K562 (cell line): Measurements from ENCODE around the gene ZNF302. TPM values are rescaled to one million over a fixed set of nuclear protein-coding genes. Genes with fewer than 3 reads are reported as not detected.
"Not testable (repeated sequence)": the region's sequence is repeated elsewhere in the genome, so short reads cannot be mapped to it uniquely, and the experiment has no call there.

Experiments used
- ATAC-seq: fragments of 200-7000 bp; cut with Tn5 transposase; 3 replicates; pipeline ENCODE4 v1.9.1; 2020; ENCODE audit warnings: moderate library complexity
- BruUV-seq: library from RNA; stranded (reverse); fragments of 400-500 nt; replicated peaks from 2 replicates; lab custom pipeline; 2021; lab: Mats Ljungman, UMichigan
- CTCF ChIA-PET: fragments of 300-600 bp; formaldehyde crosslinking; extraction: SDS; loops from one replicate; lab custom pipeline; 2021; ENCODE audit warnings: low intra/inter-chr PET ratio; lab: Yijun Ruan, JAX
- POLR2A ChIA-PET: fragments of 300-600, 350-650 bp; sonication (Branson Sonifier 250); formaldehyde crosslinking; extraction: SDS; loops from one replicate; lab custom pipeline; 2021; ENCODE audit warnings: antibody characterized with exemption, inconsistent platforms; lab: Yijun Ruan, JAX
- DNase-seq, 4 experiments: peaks; one replicate each; pipeline versions ENCODE4 v3.0.0 to v3.0.0-alpha.2; 2011 to 2018; ENCODE audit warnings: low spot score in 3 of 4, mixed read lengths in 3 of 4; ENCODE audit errors: extremely low read depth in 1 of 4
- FAIRE-seq: peaks from 2 replicates; lab custom pipeline; 2011; peaks lifted over from hg19 to GRCh38; lab: Jason Lieb, UNC
- H2AFZ ChIP-seq: 2 replicates; pipeline ENCODE4 v1.6.0; 2011; ENCODE audit warnings: low read depth, low read length, control low read depth, inconsistent platforms
- H3K27ac ChIP-seq: fragments of 200-600 bp; 3 replicates; pipeline ENCODE4 v1.8.0; 2011; ENCODE audit warnings: low read depth, mild to moderate bottlenecking, control low read depth, inconsistent platforms, low read length, moderate library complexity, mixed read lengths; ENCODE audit errors: extremely low read depth
- H3K27me3 ChIP-seq, 2 experiments: fragments of 300-600 bp in 1 of 2; 2 replicates in 1 of 2; 3 replicates in 1 of 2; pipeline versions ENCODE4 v1.6.0 to v1.8.0; 2011; ENCODE audit warnings: inconsistent platforms in 2 of 2, low read length in 2 of 2, mild to moderate bottlenecking in 1 of 2, mixed read lengths in 1 of 2, moderate library complexity in 1 of 2; ENCODE audit not compliant: control insufficient read depth in 2 of 2, insufficient read depth in 2 of 2
- H3K36me3 ChIP-seq: fragments of 300-600 bp; 3 replicates; pipeline ENCODE4 v1.8.0; 2011; ENCODE audit warnings: mild to moderate bottlenecking, low read length, inconsistent platforms; ENCODE audit not compliant: control insufficient read depth, insufficient read depth
- H3K4me1 ChIP-seq, 2 experiments: fragments of 200-600 bp in 1 of 2; replicated peaks in 1 of 2; 2 replicates in 1 of 2; 3 replicates in 1 of 2; pipeline versions ENCODE4 v1.5.1 to v1.8.0; 2011; ENCODE audit warnings: inconsistent platforms in 2 of 2, low read length in 2 of 2, mild to moderate bottlenecking in 1 of 2, mixed read lengths in 1 of 2, moderate library complexity in 1 of 2; ENCODE audit not compliant: control insufficient read depth in 2 of 2, insufficient read depth in 2 of 2
- H3K4me2 ChIP-seq: 2 replicates; pipeline ENCODE4 v1.6.1; 2011; ENCODE audit warnings: low read length, control low read depth, inconsistent platforms, mixed read lengths; ENCODE audit not compliant: insufficient read depth
- H3K4me3 ChIP-seq: fragments of 200-600 bp; sonication (generic), shearing (Covaris generic); 2 replicates; pipeline ENCODE4 v1.5.1; 2016; ENCODE audit warnings: control low read depth, inconsistent platforms
- H3K79me2 ChIP-seq: fragments of 200-600 bp; 3 replicates; pipeline ENCODE4 v1.8.0; 2011; ENCODE audit warnings: low read length, inconsistent platforms; ENCODE audit not compliant: control insufficient read depth, insufficient read depth
- H3K9ac ChIP-seq, 2 experiments: 2 replicates each; pipeline versions ENCODE4 v1.6.0 to v1.6.1; 2011; ENCODE audit warnings: low read depth in 2 of 2, low read length in 2 of 2, control low read depth in 1 of 2, inconsistent platforms in 1 of 2, mild to moderate bottlenecking in 1 of 2, mixed read lengths in 1 of 2; ENCODE audit not compliant: insufficient read depth in 1 of 2
- H3K9me1 ChIP-seq: one replicate; pipeline ENCODE4 v1.6.0; 2011; ENCODE audit warnings: inconsistent platforms, mild to moderate bottlenecking, low read length, moderate library complexity; ENCODE audit not compliant: control insufficient read depth, insufficient read depth
- H3K9me3 ChIP-seq: replicated peaks from 2 replicates; pipeline ENCODE4 v1.5.1; 2011; ENCODE audit warnings: low read depth, low read length, inconsistent platforms; ENCODE audit not compliant: control insufficient read depth, insufficient read depth
- H4K20me1 ChIP-seq: replicated peaks from 2 replicates; pipeline ENCODE4 v1.6.1; 2011; ENCODE audit warnings: low read length, inconsistent platforms, mixed read lengths; ENCODE audit not compliant: control insufficient read depth, insufficient read depth
- ZNF12 ChIP-seq: sonication (generic); formaldehyde crosslinking; IDR thresholded peaks from 2 replicates; pipeline ENCODE4 v1.4.0; 2020; ENCODE audit warnings: mild to moderate bottlenecking, missing genetic modification reagents
- WGBS: fragments of 100-300 bp; shearing (Covaris generic); methylation state at CpG from one replicate; pipeline ENCODE4 v1.1.6; 2016; ENCODE audit warnings: low coverage, mixed read lengths; ENCODE audit not compliant: insufficient coverage; ENCODE audit errors: missing lambda C conversion rate; 5-methylcytosine and 5-hydroxymethylcytosine counted together
- in situ Hi-C: fragments of 300-500 bp; cut with MboI; formaldehyde crosslinking; loops from 4 replicates; pipeline ENCODE4 v1.15.0; 2018; ENCODE audit warnings: inconsistent platforms, mixed read lengths
- intact Hi-C: fragments of 100-400 bp; cut with micrococcal nuclease; formaldehyde crosslinking; loops from 2 replicates; pipeline ENCODE4 v1.14.2; 2022
- polyA plus RNA-seq, 8 experiments: library from polyadenylated mRNA; depleted of rRNA in 4 of 8; stranded (reverse) in 5 of 8; unstranded in 3 of 8; fragments of >200 nt; fragmentation: Nextera tagmentation in 2 of 8; fragmentation: Illumina TruSeq in 1 of 8; extraction: Ambion mirVana in 2 of 8; extraction: Trizol in 1 of 8; gene quantifications; 2 replicates each; pipeline versions ENCODE4 v1.2.1 to v1.2.3, GENCODE V29; 2011 to 2014; ENCODE audit warnings: inconsistent platforms in 1 of 8, missing spikeins in 1 of 8
- total RNA-seq, 7 experiments: library from RNA; depleted of rRNA in 6 of 7; stranded (reverse); fragments of >200 nt in 6 of 7; fragmentation: Illumina TruSeq in 2 of 7; extraction: Trizol in 2 of 7; gene quantifications; 2 replicates each; pipeline versions ENCODE4 v1.2.1 to v1.2.3, GENCODE V29; 2011 to 2021; ENCODE audit warnings: low replicate concordance in 1 of 7
- TF ChIP-seq, protein P1 (sequence below), 3 experiments: IDR thresholded peaks in 2 of 3; conservative IDR thresholded peaks in 1 of 3; 2 replicates each; pipeline ENCODE4 v1.5.1; 2011 to 2012; ENCODE audit warnings: low read length in 3 of 3, mild to moderate bottlenecking in 3 of 3, control low read depth in 2 of 3, improper control_type of control experiment in 1 of 3, inconsistent platforms in 1 of 3, low read depth in 1 of 3, mixed read lengths in 1 of 3, moderate library complexity in 1 of 3; ENCODE audit not compliant: insufficient read depth in 2 of 3

ZNF302 gene
- total and polyA plus RNA-seq, 9 of the 15 experiments (the other 6 are each of a cell fraction or from before 2014, with no cell fraction given), result 0.08 to 1.0 (median 0.27) TPM; not detected in 1

DNA sequence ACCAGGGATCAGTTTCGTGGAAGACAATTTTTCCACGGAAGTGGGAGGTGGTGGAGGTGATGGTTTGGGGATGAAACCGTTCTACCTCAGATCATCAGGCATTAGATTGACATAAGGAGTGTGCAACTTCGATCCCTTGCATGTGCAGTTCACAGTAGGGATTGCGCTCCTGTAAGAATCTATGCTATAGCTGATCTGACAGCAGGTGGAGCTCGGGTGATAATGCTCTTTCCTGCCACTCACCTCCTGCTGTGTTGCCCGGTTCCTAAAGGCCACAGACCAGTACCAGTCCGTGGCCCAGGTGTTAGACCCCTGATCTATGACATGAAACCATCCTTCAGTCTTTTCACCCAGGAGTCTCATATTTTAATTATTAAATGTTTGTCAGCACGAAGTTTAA lies 4.0 kb downstream of the ZNF302 start:
- Histone ChIP-seq H3K27me3 (peaks cover 0 to 15% of the 10 kb centered on the region in 2 experiments; a peak in 2 of 5 replicates), H2AFZ (no peak overlapping the region), H3K9ac (no peak overlapping the region), H3K27ac (no peak overlapping the region), H3K36me3 (no peaks in the 10 kb centered on the region), H3K4me3 (no peak overlapping the region), H3K4me2 (no peak overlapping the region), H3K4me1 (peaks cover 0 to 6% of the 10 kb centered on the region in 2 experiments; a peak in 1 of 5 replicates), H3K9me3 (no peaks in the 10 kb centered on the region; the same call in 1 of the 2 replicates), H4K20me1 (no peaks in the 10 kb centered on the region), H3K79me2 (no peaks in the 10 kb centered on the region), H3K9me1 (no peaks in the 10 kb centered on the region)
- BruUV-seq, result no TSS peak
- in situ Hi-C loops, result no loop called here
- DNase-seq (no peak), ATAC-seq (no peak), FAIRE-seq (no peak)
- CTCF ChIA-PET, result no interaction called here
- intact Hi-C loops, result no loop called here
- under 1% methylated on average over 9 of the region's 9 CpGs for WGBS
- TF ChIP-seq ZNF12 (CRISPR knock-in tag), result no peak
- TF ChIP-seq, protein P1, sequence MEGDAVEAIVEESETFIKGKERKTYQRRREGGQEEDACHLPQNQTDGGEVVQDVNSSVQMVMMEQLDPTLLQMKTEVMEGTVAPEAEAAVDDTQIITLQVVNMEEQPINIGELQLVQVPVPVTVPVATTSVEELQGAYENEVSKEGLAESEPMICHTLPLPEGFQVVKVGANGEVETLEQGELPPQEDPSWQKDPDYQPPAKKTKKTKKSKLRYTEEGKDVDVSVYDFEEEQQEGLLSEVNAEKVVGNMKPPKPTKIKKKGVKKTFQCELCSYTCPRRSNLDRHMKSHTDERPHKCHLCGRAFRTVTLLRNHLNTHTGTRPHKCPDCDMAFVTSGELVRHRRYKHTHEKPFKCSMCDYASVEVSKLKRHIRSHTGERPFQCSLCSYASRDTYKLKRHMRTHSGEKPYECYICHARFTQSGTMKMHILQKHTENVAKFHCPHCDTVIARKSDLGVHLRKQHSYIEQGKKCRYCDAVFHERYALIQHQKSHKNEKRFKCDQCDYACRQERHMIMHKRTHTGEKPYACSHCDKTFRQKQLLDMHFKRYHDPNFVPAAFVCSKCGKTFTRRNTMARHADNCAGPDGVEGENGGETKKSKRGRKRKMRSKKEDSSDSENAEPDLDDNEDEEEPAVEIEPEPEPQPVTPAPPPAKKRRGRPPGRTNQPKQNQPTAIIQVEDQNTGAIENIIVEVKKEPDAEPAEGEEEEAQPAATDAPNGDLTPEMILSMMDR (IDR thresholded peaks at IDR 0.05 in 2 of 3, conservative IDR thresholded peaks at IDR 0.05 in 1 of 3; ENCODE audit: insufficient read depth in 2 of 3, low read depth in 1 of 3, low read length in 3 of 3), result peak in 1 of 3 experiments; percentile 7; a peak in 1 of 6 replicates
- POLR2A ChIA-PET, result no interaction called here

DNA sequence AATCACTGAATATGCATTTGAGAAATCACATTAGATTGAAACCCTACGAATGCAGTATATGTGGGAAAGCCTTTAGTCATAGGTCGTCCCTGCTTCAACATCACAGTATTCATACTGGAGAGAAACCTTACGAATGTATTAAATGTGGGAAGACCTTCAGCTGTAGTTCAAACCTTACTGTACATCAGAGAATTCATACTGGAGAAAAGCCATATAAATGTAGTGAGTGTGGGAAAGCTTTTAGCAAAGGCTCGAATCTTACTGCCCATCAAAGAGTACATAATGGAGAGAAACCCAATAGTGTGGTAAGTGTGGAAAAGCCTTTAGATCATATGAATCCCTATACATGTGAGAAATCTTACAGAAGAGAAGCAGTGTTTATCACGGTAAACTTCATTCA lies 7.8 kb downstream of the ZNF302 start:
- ATAC-seq, H4K20me1 ChIP-seq, H3K27ac ChIP-seq, H3K4me2 ChIP-seq, in situ Hi-C loops, H3K4me1 ChIP-seq, H3K79me2 ChIP-seq, H3K9me3 ChIP-seq, intact Hi-C loops, DNase-seq, H3K9me1 ChIP-seq, H3K9ac ChIP-seq, H3K36me3 ChIP-seq, BruUV-seq, CTCF ChIA-PET, FAIRE-seq, H3K27me3 ChIP-seq, H2AFZ ChIP-seq, H3K4me3 ChIP-seq: not testable (repeated sequence)
- WGBS, result 0% methylated on average over 5 of the region's 5 CpGs
- POLR2A ChIA-PET, result interaction anchor here (1.0 kb wide), 1 partner anchor 9 kb away, joined by 5 read pairs; no protein-coding TSS in a partner anchor
